Measurements from ENCODE around the gene SAPCD1.

DNA sequence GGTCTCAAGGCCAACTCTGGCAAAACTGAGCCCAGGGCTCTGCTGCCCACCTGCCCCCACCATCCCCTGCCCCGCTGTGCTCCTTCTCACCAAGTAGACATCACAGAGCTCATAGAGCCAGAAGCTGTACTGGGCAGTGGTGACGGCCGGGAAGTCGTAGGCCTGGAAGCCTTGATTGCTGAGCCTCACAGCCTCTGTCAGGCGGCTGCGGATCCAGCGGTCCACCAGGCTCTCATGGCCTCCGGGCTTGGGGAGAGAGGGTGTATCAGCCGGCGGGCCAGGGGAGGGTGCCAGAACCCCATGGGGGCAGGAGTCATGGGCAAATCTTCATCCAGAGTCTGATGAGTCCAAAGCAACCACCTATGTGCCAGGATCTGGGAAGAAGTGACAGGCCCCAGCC is 17.5 kb downstream of the SAPCD1 start:
- TF ChIP-seq, protein P1, sequence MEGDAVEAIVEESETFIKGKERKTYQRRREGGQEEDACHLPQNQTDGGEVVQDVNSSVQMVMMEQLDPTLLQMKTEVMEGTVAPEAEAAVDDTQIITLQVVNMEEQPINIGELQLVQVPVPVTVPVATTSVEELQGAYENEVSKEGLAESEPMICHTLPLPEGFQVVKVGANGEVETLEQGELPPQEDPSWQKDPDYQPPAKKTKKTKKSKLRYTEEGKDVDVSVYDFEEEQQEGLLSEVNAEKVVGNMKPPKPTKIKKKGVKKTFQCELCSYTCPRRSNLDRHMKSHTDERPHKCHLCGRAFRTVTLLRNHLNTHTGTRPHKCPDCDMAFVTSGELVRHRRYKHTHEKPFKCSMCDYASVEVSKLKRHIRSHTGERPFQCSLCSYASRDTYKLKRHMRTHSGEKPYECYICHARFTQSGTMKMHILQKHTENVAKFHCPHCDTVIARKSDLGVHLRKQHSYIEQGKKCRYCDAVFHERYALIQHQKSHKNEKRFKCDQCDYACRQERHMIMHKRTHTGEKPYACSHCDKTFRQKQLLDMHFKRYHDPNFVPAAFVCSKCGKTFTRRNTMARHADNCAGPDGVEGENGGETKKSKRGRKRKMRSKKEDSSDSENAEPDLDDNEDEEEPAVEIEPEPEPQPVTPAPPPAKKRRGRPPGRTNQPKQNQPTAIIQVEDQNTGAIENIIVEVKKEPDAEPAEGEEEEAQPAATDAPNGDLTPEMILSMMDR (IDR thresholded peaks at IDR 0.05) = no peak
- no peak for TF ChIP-seq ZFX (IDR thresholded peaks at IDR 0.05; ENCODE audit: borderline replicate concordance)

Data from 22Rv1 (cell line).